ENCODE results near the gene DCBLD1. TPM values are rescaled to one million over a fixed set of nuclear protein-coding genes. Genes with fewer than 3 reads are reported as not detected.

The DCBLD1 gene
- total RNA-seq, 1 experiment from 2014 or later: 1.5 TPM

DNA sequence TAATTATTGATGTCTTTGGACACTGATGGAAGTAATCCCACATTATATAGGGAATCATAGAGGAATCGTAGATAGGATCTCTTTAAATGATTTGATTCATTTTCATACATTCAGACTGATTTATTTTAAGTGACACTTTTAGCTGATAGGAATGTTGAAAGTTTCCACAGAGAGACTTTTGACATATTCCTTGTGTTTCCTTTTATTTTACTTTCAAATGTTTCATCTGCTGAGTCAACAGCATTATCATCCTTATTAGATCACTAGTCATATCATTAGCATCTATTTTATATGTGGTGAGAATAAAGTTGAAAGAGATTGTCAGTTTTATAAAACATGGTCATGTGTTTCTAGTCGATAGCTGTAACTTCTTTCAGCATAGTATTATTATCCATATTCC is 13.4 kb downstream of the DCBLD1 start:
- BruUV-seq (replicated peaks): no TSS peak
- H3K4me1 ChIP-seq (ENCODE audit: insufficient read depth, low read length, poor library complexity, severe bottlenecking): no peaks in the 10 kb centered on the region
- no peak overlapping the region for H3K27ac ChIP-seq (ENCODE audit: low read depth, low read length, poor library complexity, severe bottlenecking)
- intact Hi-C loops (cut with micrococcal nuclease; ENCODE audit: unreplicated experiment): no loop called here
- no peaks in the 10 kb centered on the region for H3K9me3 ChIP-seq (ENCODE audit: low read depth, low read length, poor library complexity, severe bottlenecking)
- DNase-seq (ENCODE audit: low spot score): no peak
- no peak for TF ChIP-seq EZH2 (IDR thresholded peaks at IDR 0.05; ENCODE audit: borderline replicate concordance, low read depth, low read length, poor library complexity, severe bottlenecking)
- TF ChIP-seq, protein P1, sequence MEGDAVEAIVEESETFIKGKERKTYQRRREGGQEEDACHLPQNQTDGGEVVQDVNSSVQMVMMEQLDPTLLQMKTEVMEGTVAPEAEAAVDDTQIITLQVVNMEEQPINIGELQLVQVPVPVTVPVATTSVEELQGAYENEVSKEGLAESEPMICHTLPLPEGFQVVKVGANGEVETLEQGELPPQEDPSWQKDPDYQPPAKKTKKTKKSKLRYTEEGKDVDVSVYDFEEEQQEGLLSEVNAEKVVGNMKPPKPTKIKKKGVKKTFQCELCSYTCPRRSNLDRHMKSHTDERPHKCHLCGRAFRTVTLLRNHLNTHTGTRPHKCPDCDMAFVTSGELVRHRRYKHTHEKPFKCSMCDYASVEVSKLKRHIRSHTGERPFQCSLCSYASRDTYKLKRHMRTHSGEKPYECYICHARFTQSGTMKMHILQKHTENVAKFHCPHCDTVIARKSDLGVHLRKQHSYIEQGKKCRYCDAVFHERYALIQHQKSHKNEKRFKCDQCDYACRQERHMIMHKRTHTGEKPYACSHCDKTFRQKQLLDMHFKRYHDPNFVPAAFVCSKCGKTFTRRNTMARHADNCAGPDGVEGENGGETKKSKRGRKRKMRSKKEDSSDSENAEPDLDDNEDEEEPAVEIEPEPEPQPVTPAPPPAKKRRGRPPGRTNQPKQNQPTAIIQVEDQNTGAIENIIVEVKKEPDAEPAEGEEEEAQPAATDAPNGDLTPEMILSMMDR (conservative IDR thresholded peaks at IDR 0.05; ENCODE audit: low read depth, low read length): no peak
- no peaks in the 10 kb centered on the region for H3K36me3 ChIP-seq (ENCODE audit: insufficient read depth, low read length, poor library complexity, severe bottlenecking)
- POLR2A ChIA-PET (ENCODE audit: low non-redundant PET): no interaction called here
- no peaks in the 10 kb centered on the region for H3K27me3 ChIP-seq (replicated peaks; ENCODE audit: insufficient read depth, low read depth, low read length, poor library complexity)
- CTCF ChIA-PET: no interaction called here
- no peak overlapping the region for H3K4me3 ChIP-seq (ENCODE audit: low read depth, low read length, poor library complexity, severe bottlenecking)

DNA sequence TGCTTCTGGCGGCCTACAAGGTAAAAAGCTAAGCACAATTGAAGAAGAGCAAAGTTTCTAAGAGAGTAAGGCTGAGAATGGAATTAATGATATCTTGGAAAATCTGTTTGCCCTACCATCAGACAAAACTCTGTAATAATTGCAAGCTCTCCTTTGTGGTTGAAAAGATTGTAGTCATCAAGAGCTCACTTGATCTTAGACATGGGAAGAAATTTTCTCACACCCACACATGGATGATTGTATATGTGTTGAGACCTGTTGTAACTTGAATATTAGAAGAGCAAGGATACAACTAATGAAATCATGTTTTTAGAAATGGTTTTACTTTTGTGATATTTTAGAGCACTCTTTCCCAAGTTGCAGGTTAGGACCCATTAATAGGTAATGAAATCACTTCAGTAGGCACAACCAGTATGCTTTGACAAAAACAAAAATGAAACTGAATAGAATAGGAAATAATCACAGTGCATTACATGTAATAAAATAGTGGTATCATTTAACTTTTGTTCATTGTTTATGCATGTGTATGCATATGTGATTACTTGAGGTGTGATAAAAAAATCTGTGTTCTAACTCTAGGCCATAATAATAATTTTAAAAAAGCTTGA is 14.0 kb downstream of the DCBLD1 start:
- Histone ChIP-seq H3K27me3 (replicated peaks; ENCODE audit: insufficient read depth, low read depth, low read length, poor library complexity) (no peaks in the 10 kb centered on the region), H3K36me3 (ENCODE audit: insufficient read depth, low read length, poor library complexity, severe bottlenecking) (no peaks in the 10 kb centered on the region), H3K4me3 (ENCODE audit: low read depth, low read length, poor library complexity, severe bottlenecking) (no peak overlapping the region), H3K27ac (ENCODE audit: low read depth, low read length, poor library complexity, severe bottlenecking) (no peak overlapping the region), H3K9me3 (ENCODE audit: low read depth, low read length, poor library complexity, severe bottlenecking) (no peaks in the 10 kb centered on the region), H3K4me1 (ENCODE audit: insufficient read depth, low read length, poor library complexity, severe bottlenecking) (no peaks in the 10 kb centered on the region)
- TF ChIP-seq, protein P1 (conservative IDR thresholded peaks at IDR 0.05; ENCODE audit: low read depth, low read length): no peak
- no peak for TF ChIP-seq EZH2 (IDR thresholded peaks at IDR 0.05; ENCODE audit: borderline replicate concordance, low read depth, low read length, poor library complexity, severe bottlenecking)
- intact Hi-C loops (cut with micrococcal nuclease; ENCODE audit: unreplicated experiment): no loop called here
- DNase-seq (ENCODE audit: low spot score): no peak
- ChIA-PET POLR2A (ENCODE audit: low non-redundant PET) (no interaction called here), CTCF (no interaction called here)
- no TSS peak for BruUV-seq (replicated peaks)

DNA sequence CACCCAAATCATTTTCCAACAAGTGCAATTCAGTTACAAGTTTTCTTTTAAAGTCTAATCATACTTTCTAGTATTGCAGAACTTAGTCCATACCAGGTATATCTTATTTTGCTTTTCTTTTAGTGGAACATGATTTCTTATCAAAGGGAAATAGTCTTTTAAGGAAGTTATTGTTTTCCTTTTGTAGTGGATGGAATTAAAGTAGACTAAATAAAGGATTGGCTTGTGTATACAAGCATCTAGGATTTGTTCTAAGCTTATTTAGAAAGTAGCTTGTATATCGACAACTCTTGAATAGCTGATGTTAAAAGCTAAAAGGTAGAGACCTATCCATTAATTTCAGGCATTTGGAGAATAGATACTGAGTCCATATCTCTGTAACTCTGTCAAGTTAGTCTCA is 14.8 kb downstream of the DCBLD1 start:
- Histone ChIP-seq H3K27me3 (replicated peaks; ENCODE audit: insufficient read depth, low read depth, low read length, poor library complexity) (no peaks in the 10 kb centered on the region), H3K4me1 (ENCODE audit: insufficient read depth, low read length, poor library complexity, severe bottlenecking) (no peaks in the 10 kb centered on the region), H3K4me3 (ENCODE audit: low read depth, low read length, poor library complexity, severe bottlenecking) (no peak overlapping the region), H3K9me3 (ENCODE audit: low read depth, low read length, poor library complexity, severe bottlenecking) (no peaks in the 10 kb centered on the region), H3K27ac (ENCODE audit: low read depth, low read length, poor library complexity, severe bottlenecking) (no peak overlapping the region), H3K36me3 (ENCODE audit: insufficient read depth, low read length, poor library complexity, severe bottlenecking) (no peaks in the 10 kb centered on the region)
- no peak for DNase-seq (ENCODE audit: low spot score)
- BruUV-seq (replicated peaks): no TSS peak
- ChIA-PET CTCF (no interaction called here), POLR2A (ENCODE audit: low non-redundant PET) (no interaction called here)
- intact Hi-C loops (cut with micrococcal nuclease; ENCODE audit: unreplicated experiment): no loop called here
- TF ChIP-seq EZH2 (IDR thresholded peaks at IDR 0.05; ENCODE audit: borderline replicate concordance, low read depth, low read length, poor library complexity, severe bottlenecking): no peak
- TF ChIP-seq, protein P1 (conservative IDR thresholded peaks at IDR 0.05; ENCODE audit: low read depth, low read length): no peak

All from A673 (cell line).